WI38 (cell line): ENCODE measurements around the gene CNOT3.

Experiments
- H3K4me3 ChIP-seq: 2 replicates; pipeline ENCODE4 v1.5.1; 2011; ENCODE audit warnings: low read depth, mild to moderate bottlenecking, control low read depth, low read length
- TF ChIP-seq, protein P1 (sequence below): IDR thresholded peaks from 2 replicates; pipeline ENCODE4 v1.5.1; 2012; ENCODE audit warnings: low read depth, mild to moderate bottlenecking, control low read depth, low read length

Gene CNOT3

DNA sequence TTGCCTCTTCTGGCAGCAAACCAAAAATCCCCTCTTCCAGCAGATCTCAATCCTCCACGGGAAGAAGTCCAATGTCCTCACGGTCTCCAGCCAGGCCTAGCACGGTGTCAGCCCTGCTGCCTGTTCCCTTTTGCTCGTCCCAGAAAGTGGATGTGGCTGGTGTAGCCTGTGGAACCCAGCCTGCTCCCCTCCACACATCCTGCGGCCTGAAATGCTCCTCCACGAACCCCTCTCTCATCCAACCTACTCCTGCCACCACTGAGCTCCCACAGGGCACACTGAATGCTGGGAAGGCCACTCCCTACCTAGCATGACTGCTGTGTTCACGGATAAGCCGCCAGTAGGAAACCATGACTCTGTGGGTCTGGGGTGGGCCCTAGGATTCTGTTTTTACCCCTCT is 48.8 kb downstream of the CNOT3 start:
- no peak overlapping the region for H3K4me3 ChIP-seq
- TF ChIP-seq, protein P1, sequence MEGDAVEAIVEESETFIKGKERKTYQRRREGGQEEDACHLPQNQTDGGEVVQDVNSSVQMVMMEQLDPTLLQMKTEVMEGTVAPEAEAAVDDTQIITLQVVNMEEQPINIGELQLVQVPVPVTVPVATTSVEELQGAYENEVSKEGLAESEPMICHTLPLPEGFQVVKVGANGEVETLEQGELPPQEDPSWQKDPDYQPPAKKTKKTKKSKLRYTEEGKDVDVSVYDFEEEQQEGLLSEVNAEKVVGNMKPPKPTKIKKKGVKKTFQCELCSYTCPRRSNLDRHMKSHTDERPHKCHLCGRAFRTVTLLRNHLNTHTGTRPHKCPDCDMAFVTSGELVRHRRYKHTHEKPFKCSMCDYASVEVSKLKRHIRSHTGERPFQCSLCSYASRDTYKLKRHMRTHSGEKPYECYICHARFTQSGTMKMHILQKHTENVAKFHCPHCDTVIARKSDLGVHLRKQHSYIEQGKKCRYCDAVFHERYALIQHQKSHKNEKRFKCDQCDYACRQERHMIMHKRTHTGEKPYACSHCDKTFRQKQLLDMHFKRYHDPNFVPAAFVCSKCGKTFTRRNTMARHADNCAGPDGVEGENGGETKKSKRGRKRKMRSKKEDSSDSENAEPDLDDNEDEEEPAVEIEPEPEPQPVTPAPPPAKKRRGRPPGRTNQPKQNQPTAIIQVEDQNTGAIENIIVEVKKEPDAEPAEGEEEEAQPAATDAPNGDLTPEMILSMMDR, result no peak

DNA sequence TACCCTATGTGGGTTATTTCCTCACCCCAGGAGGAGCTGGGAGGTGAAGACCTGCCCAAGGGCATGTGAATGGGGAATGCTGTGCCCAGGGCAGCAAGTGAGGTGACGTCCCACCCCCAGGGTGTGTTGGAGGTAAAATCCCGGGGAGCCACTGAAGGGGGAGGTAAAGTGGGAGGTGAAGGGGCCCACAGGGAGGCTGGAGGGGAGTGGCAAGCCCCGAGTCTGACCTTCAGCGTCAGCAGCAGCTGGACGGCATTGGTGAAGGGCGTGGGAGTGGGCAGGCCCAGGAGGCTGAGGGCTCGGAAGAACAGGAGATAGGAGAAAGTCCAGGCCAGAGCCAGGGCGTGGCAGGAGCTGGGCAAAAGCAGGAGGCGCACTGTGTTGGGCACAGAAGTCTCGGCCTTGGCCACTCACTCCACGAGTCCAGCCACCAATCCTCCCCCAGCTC is 49.4 kb downstream of the CNOT3 start:
- TF ChIP-seq, protein P1, result no peak
- no peak overlapping the region for H3K4me3 ChIP-seq

DNA sequence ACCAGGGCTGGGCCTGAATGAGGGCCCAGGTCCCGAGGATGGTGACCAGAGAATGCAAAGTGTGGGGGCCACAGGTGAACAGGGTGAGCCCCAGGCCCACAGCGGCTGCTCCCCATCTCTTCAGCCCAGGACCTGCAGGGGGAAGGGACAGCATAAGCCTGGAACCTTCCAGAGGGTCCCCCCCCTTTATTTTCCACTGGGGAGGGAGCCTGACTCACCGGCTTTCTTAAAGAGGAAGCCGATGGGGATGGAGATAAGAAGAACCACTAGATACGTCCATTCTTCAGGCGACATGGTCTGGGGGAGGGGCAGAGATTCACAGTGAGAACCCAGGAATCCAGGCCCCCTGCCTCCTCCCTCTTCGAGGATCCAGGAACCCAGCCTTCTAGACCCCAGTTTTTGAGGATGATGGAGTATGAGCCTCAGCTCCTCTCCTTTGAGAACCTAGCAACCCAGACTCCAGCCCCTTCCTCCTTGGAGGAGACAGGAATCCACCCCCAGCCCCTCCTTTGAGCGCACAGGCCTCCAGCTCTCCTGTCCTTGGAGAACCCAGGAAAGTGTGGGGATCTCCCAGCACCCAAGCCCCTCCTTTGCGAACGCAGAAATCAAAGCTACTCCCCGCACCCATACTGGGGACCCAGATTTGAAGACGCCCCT is 50.8 kb downstream of the CNOT3 start:
- TF ChIP-seq, protein P1, result no peak
- H3K4me3 ChIP-seq, result peak overlapping the region; percentile 78

DNA sequence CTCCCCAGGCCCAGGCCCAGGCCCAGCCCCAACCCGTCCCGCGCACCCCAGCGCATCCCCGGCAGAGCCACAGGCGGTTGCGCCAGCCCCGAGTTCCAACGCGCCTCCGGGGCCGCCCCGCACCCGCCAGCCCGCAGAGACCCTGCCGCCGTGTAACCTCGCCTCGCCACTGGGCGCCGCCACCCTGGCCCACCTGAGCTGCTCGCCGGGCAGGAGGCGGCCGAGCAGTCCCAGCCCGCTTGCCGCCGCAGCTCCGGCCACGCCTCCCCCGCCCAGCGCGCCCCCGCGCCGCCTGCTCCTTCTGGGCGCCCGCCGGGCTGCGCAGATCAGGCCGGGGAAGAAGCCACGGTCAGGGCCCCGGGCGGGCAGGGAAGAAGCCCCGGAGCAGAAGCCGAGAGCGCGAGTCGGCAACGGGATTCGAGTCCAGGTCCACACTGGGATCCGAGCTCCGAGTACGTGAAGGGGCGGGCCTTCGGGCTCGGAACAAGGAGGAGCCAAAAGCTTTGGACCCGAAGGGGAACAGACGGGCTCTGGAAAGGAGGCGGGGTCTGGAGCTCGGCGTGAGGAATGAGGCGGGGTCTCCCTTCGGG is 51.7 kb downstream of the CNOT3 start, which contains the start of gene MBOAT7:
Gene MBOAT7 (minus strand): TSS at position 436 of the 590 bp plus-strand sequence. CDS start 1,072 bp downstream, outside the sequence.
- H3K4me3 ChIP-seq, result peak within 1 kb of the TSS; percentile 80
- TF ChIP-seq, protein P1, result no peak

DNA sequence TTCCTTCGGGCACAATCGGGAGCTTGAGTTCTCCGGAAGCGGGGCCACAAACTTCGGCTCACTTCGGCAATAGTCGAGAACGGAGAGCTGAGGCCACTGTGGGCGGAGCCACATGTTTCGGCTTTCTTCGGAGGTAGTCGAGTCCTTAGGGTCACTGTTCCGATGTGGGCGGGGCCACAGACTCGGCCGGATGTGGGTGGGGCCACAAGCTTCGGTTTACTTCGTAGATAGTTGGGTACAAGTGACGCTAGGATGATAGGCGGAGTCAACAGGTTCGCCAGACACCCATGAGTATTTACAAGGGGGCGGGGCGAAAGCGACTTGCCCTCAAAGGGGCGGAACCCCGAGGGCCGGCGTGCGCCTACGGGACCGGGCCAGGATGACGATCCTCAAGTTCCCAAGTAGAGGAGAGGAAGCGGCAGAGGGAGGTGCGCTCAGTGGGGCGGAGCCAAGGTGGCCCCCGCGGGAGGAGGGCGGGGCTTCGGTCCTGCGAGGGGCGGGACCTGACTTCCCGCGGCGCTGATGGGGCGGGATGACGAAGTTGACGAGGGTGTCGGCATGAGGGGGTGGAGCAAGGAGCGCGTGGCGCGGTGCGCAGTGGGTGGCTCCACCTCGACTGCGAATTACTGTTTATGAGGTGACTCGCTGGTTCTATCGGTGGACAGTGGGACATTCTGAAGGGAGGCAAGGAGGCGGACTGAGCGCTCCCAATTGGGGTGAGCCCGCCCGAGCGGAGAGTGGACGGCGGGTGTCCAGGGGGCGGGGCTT is 52.4 kb downstream of the CNOT3 start:
- TF ChIP-seq, protein P1, result no peak
- peak overlapping the region; percentile 80 for H3K4me3 ChIP-seq

DNA sequence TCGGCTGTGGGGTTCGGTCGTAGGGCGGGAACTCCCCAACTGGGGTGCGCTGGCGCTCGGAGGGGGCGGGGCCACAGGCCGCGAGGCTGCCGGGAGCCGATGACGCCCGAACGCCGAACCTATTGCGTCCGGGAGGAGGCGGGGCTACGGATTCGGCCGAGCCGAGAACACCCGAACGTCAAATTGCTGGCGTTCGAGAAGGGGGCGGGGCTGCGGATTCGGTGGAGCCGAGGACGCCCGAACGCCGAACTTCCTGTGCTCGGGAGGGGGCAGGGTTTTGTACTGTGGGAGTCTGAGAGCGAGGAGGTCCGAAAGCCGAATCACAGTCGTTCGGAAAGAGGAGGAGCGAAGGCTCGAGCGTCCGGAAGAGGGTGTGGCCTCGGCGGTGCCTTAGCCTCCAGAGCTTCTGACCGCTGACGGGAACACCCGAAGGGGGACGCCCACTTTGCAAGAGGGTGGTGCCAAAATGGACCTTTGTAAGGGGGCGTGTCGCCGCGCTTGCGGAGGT is 53.0 kb downstream of the CNOT3 start:
- H3K4me3 ChIP-seq, result peak overlapping the region; percentile 80
- TF ChIP-seq, protein P1, result no peak
